Cardiac muscle cell (in vitro differentiated cells and primary cell): Measurements from ENCODE around the gene NFATC4. TPM values are rescaled to one million over a fixed set of nuclear protein-coding genes. Genes with fewer than 3 reads are reported as not detected.
A peak's percentile ranks its signal among the peaks of the same experiment; 100 is the strongest.

Experiments used
- DNase-seq, 2 donors: peaks; one replicate each; pipeline versions ENCODE4 v3.0.0 to v3.0.0-alpha.2; 2010 to 2017; ENCODE audit warnings: low read depth in 1 of 2, low spot score in 1 of 2
- H3K27ac ChIP-seq: fragments of 200-600 bp; sonication (generic); 2 replicates; pipeline ENCODE4 v1.5.1; 2016
- H3K27me3 ChIP-seq: fragments of 200-600 bp; sonication (generic); 2 replicates; pipeline ENCODE4 v1.6.0; 2016; ENCODE audit warnings: control low read depth
- H3K36me3 ChIP-seq: fragments of 200-600 bp; sonication (generic); 2 replicates; pipeline ENCODE4 v1.5.1; 2016; ENCODE audit warnings: control low read depth
- H3K4me1 ChIP-seq: fragments of 200-600 bp; sonication (generic); 2 replicates; pipeline ENCODE4 v1.8.1; 2017; ENCODE audit warnings: low read depth, mild to moderate bottlenecking, mixed run types
- H3K4me3 ChIP-seq: fragments of 200-600 bp; sonication (generic); 2 replicates; pipeline ENCODE4 v1.5.1; 2016; ENCODE audit warnings: mild to moderate bottlenecking
- H3K9me3 ChIP-seq: fragments of 200-600 bp; sonication (generic); 2 replicates; pipeline ENCODE4 v1.5.1; 2017; ENCODE audit warnings: low read depth, mild to moderate bottlenecking, control low read depth
- CTCF ChIP-seq: IDR thresholded peaks from 2 replicates; pipeline ENCODE4 v1.5.1; 2012; ENCODE audit warnings: low read depth, mild to moderate bottlenecking, low read length
- polyA plus RNA-seq: library from polyadenylated mRNA; unstranded; fragments of >200 nt; fragmentation: Nextera tagmentation; extraction: Ambion mirVana; gene quantifications from 2 replicates; pipeline ENCODE4 v1.2.1, GENCODE V29; 2016
- total RNA-seq: library from RNA; depleted of rRNA; stranded (reverse); fragments of >200 nt; gene quantifications from 2 replicates; pipeline ENCODE4 v1.2.3, GENCODE V29; 2016

Gene NFATC4
- total and polyA plus RNA-seq, 2 experiments from 2014 or later, result 83.2 to 117 TPM

DNA sequence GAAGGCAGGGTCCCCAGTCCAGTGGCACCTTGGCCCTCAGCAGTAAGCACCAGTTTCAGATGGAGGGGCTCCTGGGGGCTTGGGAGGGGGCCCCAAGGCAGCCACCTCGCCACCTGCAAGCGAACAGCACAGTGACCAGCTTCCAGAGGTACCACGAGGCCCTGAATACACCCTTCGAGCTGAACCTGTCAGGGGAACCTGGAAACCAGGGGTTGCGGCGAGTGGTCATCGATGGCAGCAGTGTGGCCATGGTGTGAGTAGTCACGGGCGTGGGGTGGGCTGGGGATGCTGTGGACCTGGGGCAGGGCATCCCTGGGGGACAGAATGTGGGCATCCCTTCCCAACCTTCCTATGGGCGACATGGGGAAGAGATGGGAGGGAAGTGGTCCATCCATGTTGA, 42.0 kb downstream of the NFATC4 start:
- no peaks in the 10 kb centered on the region for H3K9me3 ChIP-seq

DNA sequence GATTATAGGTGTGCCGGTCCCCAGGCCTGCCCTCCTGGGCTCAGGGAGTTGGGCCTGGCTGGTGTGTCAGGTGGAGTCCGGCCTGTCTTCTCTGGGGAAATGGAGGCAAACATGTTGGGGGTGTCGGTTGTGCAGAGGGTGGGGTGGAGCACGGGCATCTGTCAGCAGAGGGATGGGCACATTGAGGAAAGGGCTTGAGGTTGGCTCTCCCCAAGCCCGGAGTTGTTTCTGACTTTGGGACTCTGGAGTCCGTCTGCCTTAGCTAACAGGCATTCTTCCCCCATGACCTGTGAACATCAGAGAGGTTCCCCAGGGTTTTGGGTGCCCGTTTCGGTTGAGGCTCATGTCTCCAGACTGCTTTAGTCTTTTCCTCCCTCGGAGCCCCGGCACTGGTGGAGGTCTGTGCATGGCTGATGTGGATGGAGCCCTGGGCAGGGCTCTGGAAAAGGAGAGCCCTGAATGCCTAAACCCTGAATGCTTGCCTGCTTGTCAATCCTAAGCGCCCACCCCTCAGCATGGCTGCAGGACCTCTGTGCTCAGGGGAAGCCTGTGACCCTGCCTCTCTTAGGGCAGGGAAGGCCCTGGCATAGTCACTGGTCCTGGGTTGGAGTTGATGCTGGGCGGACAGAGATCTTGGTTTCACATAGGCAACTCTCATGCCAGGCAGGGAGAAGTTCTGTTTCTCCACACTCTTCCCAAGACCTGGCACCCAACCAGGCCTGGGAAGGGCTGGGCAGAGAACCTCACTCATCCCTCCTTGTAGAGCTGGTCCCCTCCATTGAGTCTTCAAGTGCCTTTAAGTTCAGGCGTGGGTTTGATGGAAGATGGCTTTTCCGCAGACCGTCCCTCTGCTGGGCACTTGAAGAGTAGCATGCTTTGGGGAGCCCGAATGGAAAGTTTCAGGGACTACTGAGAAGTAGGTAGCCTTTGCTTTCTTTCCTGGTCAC, 43.7 kb downstream of the NFATC4 start:
- peak; percentile 50 to 79 for DNase-seq
- Histone ChIP-seq H3K27ac (no peak overlapping the region), H3K9me3 (no peaks in the 10 kb centered on the region), H3K27me3 (no peaks in the 10 kb centered on the region), H3K4me3 (no peak overlapping the region), H3K36me3 (peaks cover 13% of the 10 kb centered on the region), H3K4me1 (peaks cover 11% of the 10 kb centered on the region)
- TF ChIP-seq CTCF, result peak; percentile 81

More for the DNA sequence above, 42.0 kb downstream of the NFATC4 start:
- Histone ChIP-seq H3K4me3 (no peak overlapping the region), H3K27me3 (no peaks in the 10 kb centered on the region), H3K27ac (no peak overlapping the region), H3K36me3 (peaks cover 13% of the 10 kb centered on the region), H3K4me1 (no peaks in the 10 kb centered on the region)
- no peak for DNase-seq
- TF ChIP-seq CTCF, result no peak

- Histone ChIP-seq H3K4me3 (no peak overlapping the region), H3K36me3 (peaks cover 13% of the 10 kb centered on the region), H3K27me3 (no peaks in the 10 kb centered on the region), H3K9me3 (no peaks in the 10 kb centered on the region), H3K27ac (no peak overlapping the region), H3K4me1 (peaks cover 11% of the 10 kb centered on the region)
- TF ChIP-seq CTCF, result no peak
- no peak for DNase-seq
Observed at GRCh38 chr14:24414077-24414476, 46.1 kb downstream of the NFATC4 start.

DNA sequence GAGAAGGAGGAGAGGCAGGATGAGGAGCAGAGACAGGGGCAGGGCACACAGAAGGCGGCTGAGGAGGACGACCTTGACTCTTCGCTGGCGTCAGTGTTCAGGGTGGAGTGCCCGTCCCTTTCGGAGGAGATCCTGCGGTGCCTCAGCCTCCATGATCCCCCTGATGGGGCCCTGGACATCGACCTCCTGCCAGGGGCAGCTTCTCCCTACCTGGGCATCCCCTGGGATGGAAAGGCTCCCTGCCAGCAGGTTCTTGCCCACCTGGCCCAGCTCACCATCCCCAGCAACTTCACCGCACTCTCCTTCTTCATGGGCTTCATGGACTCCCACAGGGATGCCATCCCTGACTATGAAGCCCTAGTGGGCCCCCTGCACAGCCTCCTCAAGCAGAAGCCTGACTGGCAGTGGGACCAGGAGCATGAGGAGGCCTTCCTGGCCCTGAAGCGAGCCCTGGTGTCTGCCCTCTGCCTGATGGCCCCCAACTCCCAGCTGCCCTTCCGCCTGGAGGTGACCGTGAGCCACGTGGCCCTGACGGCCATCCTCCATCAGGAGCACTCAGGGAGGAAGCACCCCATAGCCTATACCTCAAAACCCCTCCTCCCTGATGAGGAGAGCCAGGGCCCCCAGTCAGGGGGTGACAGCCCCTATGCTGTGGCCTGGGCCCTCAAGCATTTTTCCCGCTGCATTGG, 46.9 kb downstream of the NFATC4 start:
- no peak for DNase-seq
- no peaks in the 10 kb centered on the region for H3K27me3 ChIP-seq
- H3K27ac ChIP-seq, result no peak overlapping the region
- no peak for TF ChIP-seq CTCF
- peaks cover 13% of the 10 kb centered on the region for H3K36me3 ChIP-seq
- no peaks in the 10 kb centered on the region for H3K9me3 ChIP-seq
- H3K4me1 ChIP-seq, result peaks cover 11% of the 10 kb centered on the region
- no peak overlapping the region for H3K4me3 ChIP-seq

DNA sequence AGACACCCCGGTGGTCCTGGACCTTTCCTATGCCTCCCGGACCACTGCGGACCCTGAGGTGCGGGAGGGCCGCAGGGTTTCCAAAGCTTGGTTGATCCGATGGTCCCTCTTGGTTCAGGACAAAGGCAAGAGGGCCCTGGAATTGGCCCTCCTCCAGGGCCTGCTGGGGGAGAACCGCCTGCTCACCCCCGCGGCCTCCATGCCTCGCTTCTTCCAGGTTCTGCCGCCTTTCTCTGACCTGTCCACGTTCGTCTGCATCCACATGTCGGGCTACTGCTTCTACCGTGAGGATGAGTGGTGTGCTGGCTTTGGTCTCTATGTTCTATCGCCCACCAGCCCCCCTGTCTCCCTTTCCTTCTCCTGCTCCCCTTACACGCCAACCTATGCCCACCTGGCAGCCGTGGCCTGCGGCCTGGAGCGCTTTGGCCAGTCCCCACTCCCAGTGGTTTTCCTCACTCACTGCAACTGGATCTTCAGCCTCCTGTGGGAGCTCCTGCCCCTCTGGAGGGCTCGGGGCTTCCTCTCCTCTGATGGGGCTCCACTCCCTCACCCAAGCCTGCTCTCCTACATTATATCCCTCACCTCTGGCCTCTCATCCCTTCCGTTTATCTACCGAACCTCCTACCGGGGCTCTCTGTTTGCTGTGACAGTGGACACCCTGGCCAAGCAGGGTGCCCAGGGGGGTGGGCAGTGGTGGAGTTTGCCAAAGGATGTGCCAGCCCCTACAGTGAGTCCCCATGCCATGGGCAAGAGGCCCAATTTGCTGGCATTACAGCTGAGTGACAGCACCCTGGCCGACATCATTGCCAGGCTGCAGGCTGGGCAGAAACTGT, 47.7 kb downstream of the NFATC4 start:
- Histone ChIP-seq H3K4me3 (no peak overlapping the region), H3K4me1 (peaks cover 11% of the 10 kb centered on the region), H3K27me3 (no peaks in the 10 kb centered on the region), H3K36me3 (peaks cover 13% of the 10 kb centered on the region), H3K27ac (peak overlapping the region; percentile 63), H3K9me3 (no peaks in the 10 kb centered on the region)
- DNase-seq, result no peak
- TF ChIP-seq CTCF, result no peak
